ENCODE data around the gene SCN4A. TPM values are rescaled to one million over a fixed set of nuclear protein-coding genes. Genes with fewer than 3 reads are reported as not detected.

Gene SCN4A
- total RNA-seq, 4 donors from 2014 or later = 0.83 TPM; not detected in 3

DNA sequence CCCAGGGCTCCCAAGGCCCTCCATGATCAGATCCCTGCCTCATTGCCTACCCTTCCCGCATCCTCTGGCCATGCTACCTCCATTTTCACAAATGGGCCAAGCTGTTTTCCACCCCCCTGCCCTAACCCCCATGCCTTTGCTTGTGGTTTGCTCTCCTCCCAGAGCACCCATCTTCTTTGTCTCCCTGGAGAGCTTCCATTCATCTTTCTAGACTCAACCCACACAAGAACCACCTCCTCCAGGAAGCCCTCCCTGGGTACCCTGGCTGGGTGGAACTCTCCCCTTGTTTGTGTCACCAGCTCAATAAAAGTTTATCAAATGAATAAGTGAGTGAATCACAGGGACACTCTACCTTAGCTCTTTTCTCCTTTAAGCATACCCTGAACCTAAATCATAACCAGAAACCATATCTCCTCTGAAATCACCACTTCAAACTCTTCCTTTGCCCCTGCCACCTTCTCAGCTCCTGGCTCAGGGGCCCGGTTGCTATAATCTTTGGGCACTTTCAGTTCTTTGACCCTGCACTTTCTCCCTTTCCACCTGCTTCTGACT lies 2.9 kb upstream of the SCN4A start:
- Histone ChIP-seq H3K36me3 (no peaks in the 10 kb centered on the region), H3K4me1 (no peaks in the 10 kb centered on the region), H3K9me3 (no peaks in the 10 kb centered on the region), H3K27ac (no peak overlapping the region), H3K27me3 (no peaks in the 10 kb centered on the region), H3K4me3 (no peak overlapping the region)
- no peak for TF ChIP-seq CTCF (IDR thresholded peaks at IDR 0.05)
- no peak for DNase-seq

GRCh38 chr17:63974594-63975192 lies 2.0 kb upstream of the SCN4A start:
- Histone ChIP-seq H3K4me3 (no peak overlapping the region), H3K4me1 (no peaks in the 10 kb centered on the region), H3K9me3 (no peaks in the 10 kb centered on the region), H3K36me3 (no peaks in the 10 kb centered on the region), H3K27ac (no peak overlapping the region), H3K27me3 (no peaks in the 10 kb centered on the region)
- TF ChIP-seq CTCF (IDR thresholded peaks at IDR 0.05) = no peak
- no peak for TF ChIP-seq POLR2A (IDR thresholded peaks at IDR 0.05)
- DNase-seq = no peak

DNA sequence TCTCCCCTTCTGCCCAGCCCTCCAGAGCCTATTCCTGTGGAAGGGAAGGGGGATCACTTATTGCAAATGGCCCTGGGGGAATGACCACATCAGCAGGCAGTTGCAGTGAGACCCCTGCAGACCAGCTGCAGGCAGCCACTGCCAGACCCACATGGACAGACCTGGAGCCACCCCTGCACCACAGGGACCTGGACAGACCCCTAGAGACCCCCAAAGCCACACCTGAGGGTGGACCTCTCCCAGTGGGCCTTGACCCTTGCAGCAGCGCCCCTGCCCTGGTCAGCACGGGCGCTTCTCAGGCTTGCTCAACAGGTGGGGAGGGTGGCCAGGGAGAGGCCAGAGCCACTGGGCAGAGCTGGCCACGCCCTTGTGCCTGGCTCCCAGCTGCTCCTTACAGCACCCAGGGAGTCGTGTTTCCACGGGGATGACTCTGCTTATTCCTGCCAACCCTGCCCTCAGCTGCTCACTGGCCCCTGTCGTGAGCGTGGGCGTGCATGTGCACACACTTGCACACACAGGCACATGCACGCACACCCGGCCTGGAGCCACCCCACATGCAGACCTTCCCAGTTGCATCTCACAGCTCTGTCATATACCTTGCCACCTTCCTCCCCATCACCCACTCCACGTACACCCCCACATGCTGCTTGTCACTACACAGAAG lies 1.3 kb upstream of the SCN4A start:
- Histone ChIP-seq H3K27me3 (no peaks in the 10 kb centered on the region), H3K9me3 (no peaks in the 10 kb centered on the region), H3K4me1 (no peaks in the 10 kb centered on the region), H3K27ac (no peak overlapping the region), H3K4me3 (no peak overlapping the region), H3K36me3 (no peaks in the 10 kb centered on the region)
- no peak for DNase-seq
- TF ChIP-seq POLR2A (IDR thresholded peaks at IDR 0.05) (no peak), CTCF (IDR thresholded peaks at IDR 0.05) (no peak)

GRCh38 chr17:63973247-63973646 lies 529 bp upstream of the SCN4A start:
- H3K9me3 ChIP-seq = no peaks in the 10 kb centered on the region
- no peak overlapping the region for H3K27ac ChIP-seq
- H3K27me3 ChIP-seq = no peaks in the 10 kb centered on the region
- no peak for TF ChIP-seq CTCF (IDR thresholded peaks at IDR 0.05)
- no peak for TF ChIP-seq POLR2A (IDR thresholded peaks at IDR 0.05)
- no peak overlapping the region for H3K4me3 ChIP-seq
- H3K36me3 ChIP-seq = no peaks in the 10 kb centered on the region
- H3K4me1 ChIP-seq = no peaks in the 10 kb centered on the region
- DNase-seq = no peak

DNA sequence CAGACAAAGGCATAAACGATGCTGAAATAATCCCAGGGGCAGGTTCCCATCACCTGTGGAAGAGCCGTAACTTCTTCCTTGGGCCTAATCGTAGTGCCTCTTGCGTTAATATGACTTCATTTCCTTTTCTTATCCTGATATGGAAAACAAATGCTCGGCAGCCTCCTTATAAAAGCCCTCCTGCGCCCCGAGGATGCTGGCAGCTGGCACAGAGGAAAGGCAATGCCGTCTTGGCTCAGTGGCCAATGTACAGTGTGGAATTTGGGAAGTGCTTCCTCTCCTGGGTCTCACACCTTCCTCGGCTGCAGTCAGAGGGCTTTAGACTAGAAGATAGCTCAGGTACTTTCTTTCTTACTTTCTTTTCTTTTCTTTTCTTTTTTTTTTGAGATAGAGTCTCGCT lies 3.4 kb downstream of the SCN4A start:
- H3K27ac ChIP-seq = no peak overlapping the region
- H3K36me3 ChIP-seq = no peaks in the 10 kb centered on the region
- H3K4me3 ChIP-seq = no peak overlapping the region
- no peaks in the 10 kb centered on the region for H3K27me3 ChIP-seq
- no peak for TF ChIP-seq POLR2A (IDR thresholded peaks at IDR 0.05)
- TF ChIP-seq CTCF (IDR thresholded peaks at IDR 0.05) = no peak
- DNase-seq = no peak
- H3K4me1 ChIP-seq = no peaks in the 10 kb centered on the region
- no peaks in the 10 kb centered on the region for H3K9me3 ChIP-seq

Measured in Peyer's patch (tissue), 4 donors.